WTC11 (cell line): ENCODE data around the gene TMEM117. TPM values are rescaled to one million over a fixed set of nuclear protein-coding genes. Genes with fewer than 3 reads are reported as not detected.

ENCODE experiments used
- ATAC-seq: fragments of 200-7000 bp; cut with Tn5 transposase; 2 replicates; pipeline ENCODE4 v1.10.0; 2021; ENCODE audit warnings: mild to moderate bottlenecking, moderate library complexity
- CTCF ChIA-PET: fragments of 300-600 bp; sonication (Branson Sonifier 250); formaldehyde crosslinking; loops from one replicate; lab custom pipeline; 2021; ENCODE audit warnings: antibody characterized with exemption; lab: Charles Lee
- POLR2A ChIA-PET: fragments of 350-600 bp; sonication (Branson Sonifier 250); formaldehyde crosslinking; loops from one replicate; lab custom pipeline; 2021; ENCODE audit warnings: antibody characterized with exemption; lab: Charles Lee
- DNase-seq: peaks from one replicate; pipeline ENCODE4 v3.0.0; 2021; ENCODE audit warnings: low spot score
- H3K27ac Mint-ChIP-seq: 2 replicates; pipeline ENCODE4 v1.8.0; 2021; ENCODE audit warnings: mixed read lengths
- H3K27me3 Mint-ChIP-seq: 2 replicates; pipeline ENCODE4 v1.8.0; 2021; ENCODE audit warnings: low read depth, mild to moderate bottlenecking, moderate library complexity, mixed read lengths
- H3K36me3 Mint-ChIP-seq: 2 replicates; pipeline ENCODE4 v1.8.0; 2021; ENCODE audit warnings: mixed read lengths
- H3K4me1 Mint-ChIP-seq: 2 replicates; pipeline ENCODE4 v1.8.0; 2022; ENCODE audit warnings: mixed read lengths
- H3K4me3 Mint-ChIP-seq: 2 replicates; pipeline ENCODE4 v1.8.0; 2021; ENCODE audit warnings: mild to moderate bottlenecking, moderate library complexity, mixed read lengths
- H3K9me3 Mint-ChIP-seq: 2 replicates; pipeline ENCODE4 v1.8.0; 2021; ENCODE audit warnings: mixed read lengths
- AR ChIP-seq: fragments of 250-450 bp; sonication (Bioruptor Pico); IDR thresholded peaks from 2 replicates; pipeline ENCODE4 v1.9.0; 2021; ENCODE audit warnings: mild to moderate bottlenecking
- ATF1 ChIP-seq: sonication (generic); formaldehyde crosslinking; IDR thresholded peaks from 2 replicates; pipeline ENCODE4 v1.8.1; 2023; ENCODE audit warnings: mild to moderate bottlenecking, moderate library complexity, missing genetic modification reagents
- ATF3 ChIP-seq: sonication (generic); formaldehyde crosslinking; conservative IDR thresholded peaks from 2 replicates; pipeline ENCODE4 v1.8.1; 2022; ENCODE audit warnings: mild to moderate bottlenecking, missing genetic modification reagents
- E2F4 ChIP-seq: sonication (generic); formaldehyde crosslinking; IDR thresholded peaks from 2 replicates; pipeline ENCODE4 v1.8.1; 2022; ENCODE audit warnings: low read depth, mild to moderate bottlenecking, moderate library complexity, missing genetic modification reagents, borderline replicate concordance
- E2F5 ChIP-seq: sonication (generic); formaldehyde crosslinking; IDR thresholded peaks from 2 replicates; pipeline ENCODE4 v1.8.1; 2022; ENCODE audit warnings: mild to moderate bottlenecking, moderate library complexity, missing genetic modification reagents
- ERG ChIP-seq: fragments of 250-450 bp; sonication (Bioruptor Pico); IDR thresholded peaks from 2 replicates; pipeline ENCODE4 v1.8.0; 2021; ENCODE audit warnings: mild to moderate bottlenecking
- ESRRA ChIP-seq: sonication (generic); formaldehyde crosslinking; IDR thresholded peaks from 2 replicates; pipeline ENCODE4 v1.8.1; 2022; ENCODE audit warnings: mild to moderate bottlenecking, missing genetic modification reagents, borderline replicate concordance
- ETV6 ChIP-seq: sonication (generic); formaldehyde crosslinking; IDR thresholded peaks from 2 replicates; pipeline ENCODE4 v1.8.1; 2022; ENCODE audit warnings: mild to moderate bottlenecking, missing genetic modification reagents
- FOXK1 ChIP-seq: sonication (generic); formaldehyde crosslinking; IDR thresholded peaks from 2 replicates; pipeline ENCODE4 v1.8.0; 2022; ENCODE audit warnings: mild to moderate bottlenecking, moderate library complexity, missing genetic modification reagents
- GABPB1 ChIP-seq: sonication (generic); formaldehyde crosslinking; IDR thresholded peaks from 2 replicates; pipeline ENCODE4 v1.8.1; 2023; ENCODE audit warnings: mild to moderate bottlenecking, missing genetic modification reagents
- GTF2I ChIP-seq: fragments of 250-450 bp; sonication (Bioruptor Pico); conservative IDR thresholded peaks from 2 replicates; pipeline ENCODE4 v1.4.0; 2021; ENCODE audit warnings: mild to moderate bottlenecking
- HMGA2 ChIP-seq: fragments of 250-450 bp; sonication (Bioruptor Pico); IDR thresholded peaks from 2 replicates; pipeline ENCODE4 v1.4.0; 2021; ENCODE audit warnings: mild to moderate bottlenecking, moderate library complexity
- HMGXB4 ChIP-seq: sonication (generic); formaldehyde crosslinking; IDR thresholded peaks from 2 replicates; pipeline ENCODE4 v1.8.1; 2023; ENCODE audit warnings: mild to moderate bottlenecking, moderate library complexity, missing genetic modification reagents
- KAT7 ChIP-seq: sonication (generic); formaldehyde crosslinking; IDR thresholded peaks from 2 replicates; pipeline ENCODE4 v1.8.1; 2023; ENCODE audit warnings: missing genetic modification reagents, mild to moderate bottlenecking, borderline replicate concordance
- OVOL2 ChIP-seq: fragments of 250-450 bp; sonication (Bioruptor Pico); IDR thresholded peaks from 2 replicates; pipeline ENCODE4 v1.9.0; 2021; ENCODE audit warnings: mild to moderate bottlenecking, borderline replicate concordance
- SP1 ChIP-seq: sonication (generic); formaldehyde crosslinking; conservative IDR thresholded peaks from 2 replicates; pipeline ENCODE4 v1.8.1; 2022; ENCODE audit warnings: missing genetic modification reagents
- ZBTB21 ChIP-seq: sonication (generic); formaldehyde crosslinking; IDR thresholded peaks from 2 replicates; pipeline ENCODE4 v1.8.1; 2023; ENCODE audit warnings: mild to moderate bottlenecking, missing genetic modification reagents, borderline replicate concordance
- ZNF121 ChIP-seq: sonication (generic); formaldehyde crosslinking; IDR thresholded peaks from 2 replicates; pipeline ENCODE4 v1.8.0; 2023; ENCODE audit warnings: missing genetic modification reagents
- ZNF396 ChIP-seq: fragments of 250-450 bp; sonication (Bioruptor Pico); IDR thresholded peaks from 2 replicates; pipeline ENCODE4 v1.8.0; 2021; ENCODE audit warnings: mild to moderate bottlenecking, moderate library complexity, borderline replicate concordance
- ZNF423 ChIP-seq: fragments of 250-450 bp; sonication (Bioruptor Pico); IDR thresholded peaks from 2 replicates; pipeline ENCODE4 v2.1.2; 2022; ENCODE audit warnings: mild to moderate bottlenecking, moderate library complexity
- ZNF512 ChIP-seq: sonication (generic); formaldehyde crosslinking; IDR thresholded peaks from 2 replicates; pipeline ENCODE4 v1.8.1; 2022; ENCODE audit warnings: missing genetic modification reagents, borderline replicate concordance
- ZSCAN18 ChIP-seq: fragments of 250-450 bp; sonication (Bioruptor Pico); IDR thresholded peaks from 2 replicates; pipeline ENCODE4 v2.1.2; 2022; ENCODE audit warnings: mild to moderate bottlenecking, moderate library complexity
- total RNA-seq: library from RNA; stranded (reverse); gene quantifications from 3 replicates; pipeline ENCODE4 v1.2.3, GENCODE V29; 2021

The TMEM117 gene
- total RNA-seq, 1 experiment from 2014 or later: 1.5 TPM

- H3K27me3 Mint-ChIP-seq: no peaks in the 10 kb centered on the region
- no peak for TF ChIP-seq ETV6 (CRISPR knock-in tag)
- no peak for TF ChIP-seq E2F5
- TF ChIP-seq FOXK1 (CRISPR knock-in tag): no peak
- TF ChIP-seq ZBTB21: no peak
- TF ChIP-seq ZNF512 (CRISPR knock-in tag): no peak
- no peak for TF ChIP-seq ZNF423 (CRISPR knock-in tag)
- TF ChIP-seq OVOL2 (CRISPR knock-in tag): no peak
- TF ChIP-seq GABPB1: no peak
- no peak for TF ChIP-seq E2F4 (CRISPR knock-in tag)
- no peak for TF ChIP-seq AR
- no peak for TF ChIP-seq ERG (CRISPR knock-in tag)
- TF ChIP-seq ATF1 (CRISPR knock-in tag): no peak
- no peak for TF ChIP-seq GTF2I (CRISPR knock-in tag)
- no peak for TF ChIP-seq ATF3 (CRISPR knock-in tag)
- no peak for TF ChIP-seq ZNF396 (CRISPR knock-in tag)
- TF ChIP-seq HMGXB4: no peak
- TF ChIP-seq, all 79 proteins: peak for 0
- no peak overlapping the region for H3K4me3 Mint-ChIP-seq
- DNase-seq (no peak), ATAC-seq (no peak)
- H3K4me1 Mint-ChIP-seq: peaks cover 8% of the 10 kb centered on the region
- CTCF ChIA-PET: no interaction called here
- no peaks in the 10 kb centered on the region for H3K36me3 Mint-ChIP-seq
- H3K9me3 Mint-ChIP-seq: peaks cover 4% of the 10 kb centered on the region
- H3K27ac Mint-ChIP-seq: no peak overlapping the region
- POLR2A ChIA-PET: no interaction called here
These were observed 389.2 kb downstream of the TMEM117 start for GRCh38 chr12:44225149-44225510.

GRCh38 chr12:44227616-44228015 is 391.7 kb downstream of the TMEM117 start:
- Mint-ChIP-seq H3K27me3 (no peaks in the 10 kb centered on the region), H3K4me3 (no peak overlapping the region), H3K9me3 (no peaks in the 10 kb centered on the region), H3K36me3 (no peaks in the 10 kb centered on the region), H3K4me1 (peaks cover 8% of the 10 kb centered on the region), H3K27ac (no peak overlapping the region)
- ChIA-PET POLR2A (no interaction called here), CTCF (no interaction called here)
- ATAC-seq (no peak), DNase-seq (no peak)
- TF ChIP-seq ZNF121 (no peak), SP1 (CRISPR knock-in tag) (no peak), ZSCAN18 (CRISPR knock-in tag) (no peak), HMGA2 (CRISPR knock-in tag) (no peak), ESRRA (no peak), KAT7 (no peak), GABPB1 (no peak)
